ES-I3 (cell line): ENCODE measurements around the gene CCDC134.
A peak's percentile ranks its signal among the peaks of the same experiment; 100 is the strongest.

Experiments used
- H3K36me3 ChIP-seq: 2 replicates; pipeline ENCODE4 v1.6.1; 2013; ENCODE audit warnings: mild to moderate bottlenecking, low read length, control low read depth, moderate library complexity; ENCODE audit not compliant: insufficient read depth
- H3K4me1 ChIP-seq: 2 replicates; pipeline ENCODE4 v1.6.1; 2013; ENCODE audit warnings: mild to moderate bottlenecking, control low read depth, low read length; ENCODE audit not compliant: insufficient read depth
- H3K9ac ChIP-seq: 2 replicates; pipeline ENCODE4 v1.6.1; 2013; ENCODE audit warnings: low read depth, mild to moderate bottlenecking, low read length, moderate library complexity
- H3K9me3 ChIP-seq: 2 replicates; pipeline ENCODE4 v1.6.1; 2013; ENCODE audit warnings: mild to moderate bottlenecking, low read length, moderate library complexity; ENCODE audit not compliant: control insufficient read depth, insufficient read depth

The CCDC134 gene

DNA sequence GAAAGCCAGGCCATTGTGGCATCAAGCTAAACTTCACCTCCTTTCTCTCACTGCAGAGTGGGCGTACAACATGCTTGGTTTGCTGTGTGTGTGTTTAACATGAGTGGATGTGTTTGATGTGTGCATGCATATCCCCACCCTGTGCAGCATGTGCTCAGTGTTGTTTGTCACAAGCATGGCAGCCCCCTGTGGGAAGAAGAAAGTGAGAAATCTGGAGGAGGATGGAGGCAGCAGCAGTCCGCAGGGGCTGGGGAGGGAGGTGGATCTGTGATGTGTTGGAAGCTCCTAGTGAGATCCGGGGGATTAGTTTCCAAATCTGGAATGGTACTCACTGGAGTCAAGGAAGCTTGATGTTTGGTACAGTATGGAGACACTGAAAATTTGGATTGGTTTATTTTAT lies 24.1 kb upstream of the CCDC134 start:
- H3K9ac ChIP-seq = no peak overlapping the region
- no peaks in the 10 kb centered on the region for H3K9me3 ChIP-seq
- no peaks in the 10 kb centered on the region for H3K36me3 ChIP-seq
- no peaks in the 10 kb centered on the region for H3K4me1 ChIP-seq

DNA sequence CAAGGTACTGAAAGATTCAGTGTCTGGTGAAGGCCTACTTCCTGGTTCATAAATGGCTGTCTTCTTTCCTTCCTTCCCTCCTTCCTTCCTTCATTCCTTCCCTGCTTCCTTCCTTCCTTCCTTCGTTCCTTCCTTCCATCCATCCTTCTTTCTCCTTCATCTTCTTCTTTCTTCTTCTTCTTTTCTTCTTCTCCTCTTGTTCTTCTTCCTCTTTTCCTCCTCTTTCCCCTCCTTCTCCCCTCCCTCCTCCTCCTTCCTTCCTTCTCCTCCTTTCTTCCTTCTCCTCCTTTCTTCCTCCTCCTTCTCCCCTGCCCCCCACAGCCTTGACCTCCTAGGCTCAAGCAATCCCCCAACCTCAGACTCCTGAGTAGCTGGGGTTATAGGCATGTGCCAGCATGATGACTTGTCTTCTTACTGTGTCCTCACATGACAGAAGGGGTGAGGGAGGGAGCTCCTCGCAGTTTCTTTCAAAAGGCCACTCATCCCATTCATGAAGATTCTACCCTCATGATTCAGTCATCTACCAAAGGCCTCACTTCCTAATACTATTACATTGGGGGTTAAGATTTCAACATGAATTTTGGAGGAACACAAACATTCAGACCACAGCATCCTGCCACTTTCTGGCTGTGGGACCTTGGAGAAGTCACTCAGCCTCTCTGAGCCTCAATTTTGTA lies 22.6 kb upstream of the CCDC134 start:
- Histone ChIP-seq H3K9ac (no peak overlapping the region), H3K9me3 (no peaks in the 10 kb centered on the region), H3K36me3 (no peaks in the 10 kb centered on the region), H3K4me1 (no peaks in the 10 kb centered on the region)

DNA sequence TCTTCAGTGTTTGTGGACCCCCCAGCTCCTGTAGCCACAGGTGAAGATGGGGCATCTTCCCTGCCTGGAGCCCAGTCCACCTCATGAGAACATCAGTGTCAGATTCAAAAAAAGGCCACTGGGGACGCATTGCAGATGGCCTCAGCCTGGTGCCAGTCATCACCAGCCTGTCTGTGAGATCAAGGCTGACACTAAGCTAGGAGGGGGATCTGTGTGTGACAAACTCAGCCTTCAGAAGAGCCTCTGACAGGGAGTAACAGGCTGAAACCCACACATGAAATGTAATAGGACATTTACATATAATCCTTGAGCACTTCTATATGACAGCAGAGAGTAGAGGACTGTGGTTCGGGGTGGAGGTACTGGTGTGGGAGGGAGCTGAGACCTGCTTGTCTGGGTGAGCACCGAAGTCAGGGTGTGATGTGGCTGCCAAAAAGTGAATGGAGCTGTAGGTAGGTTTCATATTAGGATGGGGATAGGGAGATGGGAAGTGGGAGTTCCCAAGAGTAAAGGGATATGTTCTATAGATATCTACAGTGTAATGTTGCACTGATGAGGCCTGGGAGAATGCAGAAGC lies 20.5 kb upstream of the CCDC134 start:
- Histone ChIP-seq H3K9me3 (no peaks in the 10 kb centered on the region), H3K36me3 (no peaks in the 10 kb centered on the region), H3K9ac (no peak overlapping the region), H3K4me1 (no peaks in the 10 kb centered on the region)

DNA sequence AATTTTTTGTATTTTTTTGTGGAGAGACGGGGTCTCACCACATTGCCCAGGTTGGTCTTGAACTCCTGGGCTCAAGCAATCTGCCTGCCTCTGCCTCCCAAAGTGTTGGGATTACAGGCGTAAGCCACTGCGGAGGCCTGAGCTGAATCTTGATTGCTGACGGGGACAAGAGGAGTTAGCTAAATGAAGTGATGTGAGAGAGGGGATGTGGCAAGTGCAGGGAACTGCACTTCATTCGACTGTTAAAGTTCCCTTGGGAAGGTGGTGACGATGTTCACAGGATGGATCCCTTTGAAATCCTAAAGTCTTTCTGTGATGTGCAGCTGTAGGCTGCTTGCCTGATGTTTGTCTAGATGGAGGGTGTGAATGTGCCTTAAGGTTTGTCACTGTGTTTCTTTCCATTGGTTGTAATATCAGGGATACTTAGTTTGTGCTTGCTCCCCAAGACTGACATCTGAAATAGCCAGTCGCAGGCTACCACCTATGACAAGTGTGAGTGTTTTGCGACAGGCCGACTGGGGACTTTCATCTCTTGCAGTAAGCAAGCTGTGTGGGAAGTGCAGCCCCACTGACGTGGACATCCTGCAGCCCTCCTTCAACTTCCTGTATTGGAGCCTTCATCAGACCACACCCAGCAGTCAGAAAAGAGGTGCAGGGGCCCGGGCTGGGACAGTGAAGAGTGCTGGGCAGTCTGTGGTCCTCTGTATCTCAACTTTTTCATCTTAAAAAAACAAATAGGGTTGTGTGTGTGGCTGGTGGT lies 19.6 kb upstream of the CCDC134 start:
- H3K36me3 ChIP-seq = no peaks in the 10 kb centered on the region
- H3K9me3 ChIP-seq = no peaks in the 10 kb centered on the region
- H3K4me1 ChIP-seq = no peaks in the 10 kb centered on the region
- no peak overlapping the region for H3K9ac ChIP-seq

DNA sequence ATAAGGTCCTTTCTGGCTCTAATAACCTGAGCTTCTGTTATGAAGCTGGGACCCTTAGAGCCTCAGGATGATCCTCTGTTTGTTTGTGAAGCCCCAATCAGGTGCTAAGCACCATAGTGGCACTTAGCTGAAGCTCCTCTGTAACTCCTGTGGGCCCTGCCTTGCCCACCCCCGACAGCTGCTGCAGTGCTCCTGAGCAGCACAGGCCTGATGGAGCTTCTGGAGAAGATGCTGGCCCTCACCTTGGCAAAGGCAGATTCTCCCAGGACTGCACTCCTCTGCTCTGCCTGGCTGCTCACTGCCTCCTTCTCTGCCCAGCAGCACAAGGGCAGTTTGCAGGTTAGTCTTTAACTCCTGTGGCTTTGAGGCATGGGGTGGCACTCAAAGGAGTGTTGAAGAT lies 19.0 kb upstream of the CCDC134 start:
- no peak overlapping the region for H3K9ac ChIP-seq

DNA sequence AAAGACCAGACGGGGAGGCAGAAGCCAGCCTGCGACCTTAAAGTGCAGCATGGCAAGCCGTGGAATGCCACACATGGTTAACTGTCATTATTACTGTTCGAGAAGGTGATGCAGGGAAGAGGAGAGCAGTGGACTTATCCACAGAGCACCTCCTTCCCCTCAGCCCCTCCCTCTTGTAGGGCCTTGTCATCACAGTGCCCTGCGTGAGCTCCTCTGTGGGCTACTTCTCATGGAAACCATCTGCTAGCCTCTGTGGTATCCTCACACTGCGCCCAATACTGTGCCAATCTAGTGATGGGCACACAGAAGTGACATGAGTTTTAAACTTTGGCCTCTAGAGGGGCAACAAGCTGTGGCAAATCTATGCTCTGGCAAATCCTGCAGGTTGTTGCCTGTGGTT lies 18.2 kb upstream of the CCDC134 start:
- no peaks in the 10 kb centered on the region for H3K9me3 ChIP-seq
- H3K9ac ChIP-seq = no peak overlapping the region
- no peaks in the 10 kb centered on the region for H3K4me1 ChIP-seq
- H3K36me3 ChIP-seq = no peaks in the 10 kb centered on the region

More for the DNA sequence above, 19.0 kb upstream of the CCDC134 start:
- Histone ChIP-seq H3K36me3 (no peaks in the 10 kb centered on the region), H3K4me1 (no peaks in the 10 kb centered on the region), H3K9me3 (no peaks in the 10 kb centered on the region)

DNA sequence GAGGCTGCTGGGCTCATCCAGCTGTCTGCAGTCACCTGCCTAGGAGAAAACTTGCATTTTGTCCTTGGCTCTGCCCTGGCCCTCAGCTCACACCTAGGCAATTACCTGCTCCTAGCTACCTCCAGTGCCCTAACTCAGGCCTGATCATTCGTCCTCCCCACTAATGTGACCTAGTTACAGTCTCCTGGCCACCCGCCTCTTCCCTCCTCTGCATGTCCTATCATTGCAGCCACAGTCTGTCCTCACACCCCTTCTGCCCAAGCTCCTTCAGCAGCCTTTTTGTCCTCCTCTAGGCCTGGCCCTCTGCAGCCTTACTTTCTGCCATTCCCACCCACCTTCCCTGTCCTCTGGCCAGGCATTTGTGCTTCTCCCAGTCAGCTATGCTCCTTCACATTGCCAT lies 17.7 kb upstream of the CCDC134 start:
- no peaks in the 10 kb centered on the region for H3K9me3 ChIP-seq
- H3K4me1 ChIP-seq = no peaks in the 10 kb centered on the region
- no peak overlapping the region for H3K9ac ChIP-seq
- H3K36me3 ChIP-seq = no peaks in the 10 kb centered on the region

DNA sequence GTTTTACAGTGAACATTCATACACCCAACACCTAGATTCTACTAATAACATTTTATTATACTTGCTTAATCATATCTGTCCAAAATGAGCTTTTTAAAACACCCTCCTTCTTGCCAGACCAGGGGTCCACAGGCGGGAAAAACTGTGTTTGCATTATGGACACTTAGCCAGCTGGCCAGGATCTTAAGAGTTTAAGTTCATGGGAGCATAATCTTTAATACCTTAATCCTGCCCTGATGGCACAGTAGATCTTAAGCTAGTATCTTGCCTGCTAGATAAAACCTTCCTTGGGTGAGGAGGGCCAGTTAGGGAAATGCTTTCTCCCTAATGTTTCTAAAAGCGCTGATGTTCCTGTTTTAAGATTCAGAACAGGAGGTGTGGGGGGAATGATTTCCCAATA lies 13.1 kb upstream of the CCDC134 start:
- H3K9me3 ChIP-seq = no peaks in the 10 kb centered on the region
- no peak overlapping the region for H3K9ac ChIP-seq
- H3K36me3 ChIP-seq = no peaks in the 10 kb centered on the region
- H3K4me1 ChIP-seq = no peaks in the 10 kb centered on the region

DNA sequence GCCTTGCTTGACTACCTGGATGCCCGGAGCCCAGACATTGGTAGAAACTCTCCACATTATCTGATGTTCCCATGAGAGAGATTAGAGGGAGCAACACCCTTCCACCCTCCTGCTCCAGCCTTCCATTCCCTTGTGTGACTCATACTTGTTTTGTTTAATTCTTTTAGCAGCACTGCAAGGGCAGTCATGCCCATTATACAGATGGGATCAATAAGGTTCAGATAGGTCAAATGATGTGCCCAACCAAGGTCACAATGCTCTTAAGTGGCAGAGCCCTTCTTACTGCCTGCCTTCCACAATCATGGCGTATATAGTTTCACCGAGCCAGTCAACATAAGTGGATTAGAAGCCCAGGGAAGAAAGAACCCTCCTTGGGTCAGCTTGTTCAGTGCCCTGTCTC lies 6.6 kb upstream of the CCDC134 start:
- Histone ChIP-seq H3K4me1 (no peaks in the 10 kb centered on the region), H3K36me3 (no peaks in the 10 kb centered on the region), H3K9ac (no peak overlapping the region), H3K9me3 (no peaks in the 10 kb centered on the region)

DNA sequence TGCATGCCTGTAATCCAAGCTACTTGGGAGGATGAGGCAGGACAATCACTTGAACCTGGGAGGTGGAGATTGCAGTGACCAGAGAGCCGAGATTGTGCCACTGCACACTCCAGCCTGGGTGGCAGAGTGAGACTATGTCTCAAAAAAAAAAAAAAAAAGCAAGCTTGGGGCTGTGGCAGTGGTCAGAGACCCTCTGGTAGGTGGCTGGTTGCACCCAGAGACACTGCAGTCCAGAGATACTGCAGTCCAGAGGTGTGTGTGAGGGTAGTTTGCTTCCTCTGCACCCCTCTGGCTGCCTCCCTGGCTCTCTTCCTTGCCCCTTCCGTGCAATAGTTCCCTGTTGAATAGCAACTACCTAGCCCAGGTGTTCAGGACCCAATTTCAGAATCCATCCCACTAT lies 1.7 kb upstream of the CCDC134 start:
- H3K9me3 ChIP-seq = no peaks in the 10 kb centered on the region
- H3K9ac ChIP-seq = no peak overlapping the region
- peaks cover 8% of the 10 kb centered on the region for H3K4me1 ChIP-seq
- H3K36me3 ChIP-seq = no peaks in the 10 kb centered on the region

DNA sequence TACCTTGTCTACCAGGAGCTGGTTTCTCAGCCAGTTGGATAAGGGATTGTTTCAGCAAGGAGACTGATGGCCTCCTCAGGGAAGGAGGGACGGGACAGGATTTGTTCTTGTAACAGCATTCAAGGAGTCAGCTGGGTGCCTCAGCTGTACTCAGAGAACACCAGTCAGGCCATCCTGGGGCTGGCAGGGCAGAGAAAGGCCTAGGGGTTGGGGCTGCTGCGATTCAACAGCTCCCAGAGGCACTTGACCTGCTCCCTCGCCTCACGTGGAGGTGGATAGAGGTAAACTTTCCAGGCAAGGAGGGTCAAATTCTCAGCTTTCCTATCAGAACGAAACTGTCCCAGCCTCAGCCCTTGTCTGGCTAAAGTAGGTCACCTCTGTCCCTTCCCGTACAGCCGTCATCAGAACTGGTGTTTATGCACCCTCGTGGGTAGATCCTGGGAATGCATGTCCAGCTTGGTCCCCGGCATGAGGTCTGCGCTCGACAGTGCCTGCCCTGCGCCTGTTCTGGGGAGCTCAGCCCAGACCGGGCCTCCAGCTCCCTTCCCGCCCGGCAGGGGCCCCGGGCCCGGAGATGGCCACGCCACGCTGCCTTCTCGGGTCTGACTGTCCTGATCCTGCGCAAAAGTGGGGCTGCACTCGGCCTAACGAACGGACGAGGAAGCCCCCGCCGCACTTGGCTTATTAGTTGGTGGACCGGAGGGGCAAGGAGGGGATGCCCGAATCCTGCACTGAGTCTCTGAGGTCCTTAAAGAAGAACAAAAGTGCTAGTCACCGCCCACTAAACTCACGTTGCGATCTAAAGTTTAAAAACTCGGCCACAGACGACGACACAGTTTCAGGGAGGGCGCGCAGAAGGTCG lies 762 bp upstream of the CCDC134 start:
- Histone ChIP-seq H3K9me3 (no peaks in the 10 kb centered on the region), H3K4me1 (peaks cover 8% of the 10 kb centered on the region), H3K36me3 (no peaks in the 10 kb centered on the region), H3K9ac (peak overlapping the region; percentile 88)

DNA sequence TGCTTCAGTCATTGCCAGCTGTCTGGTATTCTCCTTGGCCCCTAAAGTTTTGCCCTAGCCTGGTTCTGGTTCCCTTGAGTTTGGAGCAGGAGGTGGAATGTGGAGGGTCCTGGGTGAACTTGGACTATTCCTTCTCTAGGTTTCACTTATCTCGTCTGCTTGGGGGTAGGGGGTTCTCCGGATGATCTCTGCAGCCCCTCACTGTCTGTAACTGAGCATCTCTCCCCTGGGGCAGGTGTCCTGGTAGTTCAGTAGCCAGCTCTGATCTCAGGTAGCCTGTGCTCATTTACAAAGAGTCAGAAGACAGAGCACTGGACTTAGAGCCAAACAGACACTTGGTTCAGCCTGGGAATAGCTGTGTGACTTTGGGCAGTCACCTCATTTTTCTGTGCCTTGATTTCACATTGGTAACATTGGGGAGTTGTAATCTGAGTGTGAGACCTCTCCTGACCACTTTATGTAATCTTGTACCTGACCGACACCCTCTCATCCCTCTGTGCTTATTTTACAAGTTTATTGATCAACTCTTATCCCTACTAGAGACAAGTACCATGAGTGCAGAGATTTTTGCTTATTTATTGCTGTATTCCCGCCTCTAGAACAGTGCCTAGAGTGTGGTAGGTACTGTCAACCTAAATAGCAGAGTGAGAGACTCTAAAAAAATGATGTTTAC lies 804 bp downstream of the CCDC134 start:
- H3K9ac ChIP-seq = peak overlapping the region; percentile 88
- no peaks in the 10 kb centered on the region for H3K36me3 ChIP-seq
- peaks cover 8% of the 10 kb centered on the region for H3K4me1 ChIP-seq
- no peaks in the 10 kb centered on the region for H3K9me3 ChIP-seq

DNA sequence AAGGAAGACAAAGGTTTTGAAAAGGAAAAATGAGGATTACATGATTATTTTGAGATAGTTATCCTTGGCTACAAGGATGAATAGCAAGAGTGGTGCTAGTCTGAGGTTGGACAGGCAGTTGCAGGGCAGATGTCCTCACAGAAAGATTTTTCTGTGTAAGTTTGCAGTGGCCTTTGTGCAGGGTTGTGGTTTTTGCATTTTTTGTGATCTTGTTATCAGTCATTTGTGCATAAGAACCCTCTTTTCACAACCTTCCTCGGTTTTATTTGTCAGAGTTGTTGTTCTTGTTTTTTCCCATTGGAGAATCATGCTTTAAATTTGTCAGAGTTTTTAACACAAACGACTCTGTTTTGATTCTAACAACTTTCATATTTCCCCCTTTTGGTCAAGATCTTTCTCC lies 1.4 kb downstream of the CCDC134 start:
- H3K9ac ChIP-seq = peak overlapping the region; percentile 88; the same call in 1 of the 2 replicates
- H3K36me3 ChIP-seq = no peaks in the 10 kb centered on the region
- H3K4me1 ChIP-seq = peaks cover 8% of the 10 kb centered on the region
- no peaks in the 10 kb centered on the region for H3K9me3 ChIP-seq

DNA sequence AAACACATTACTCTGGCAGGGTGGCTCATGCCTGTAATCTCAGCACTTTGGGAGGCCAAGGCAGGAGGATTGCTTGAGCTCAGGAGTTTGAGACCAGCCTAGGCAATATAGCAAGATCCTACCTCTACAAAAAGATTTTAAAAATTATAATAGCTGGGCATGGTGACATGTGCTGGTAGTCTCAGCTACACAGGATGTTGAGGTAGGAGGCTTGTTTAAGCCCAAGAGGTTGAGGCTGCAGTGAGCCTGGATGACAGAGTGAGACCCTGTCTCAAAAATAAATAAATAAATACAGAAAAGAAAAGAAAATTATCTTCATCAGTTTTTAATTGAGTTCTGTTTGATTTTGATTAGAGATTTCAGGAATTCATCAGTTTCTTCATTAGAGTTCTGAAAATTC lies 5.2 kb downstream of the CCDC134 start:
- Histone ChIP-seq H3K4me1 (peaks cover 8% of the 10 kb centered on the region), H3K9ac (no peak overlapping the region), H3K36me3 (no peaks in the 10 kb centered on the region; the same call in 1 of the 2 replicates), H3K9me3 (no peaks in the 10 kb centered on the region)
